Measurements from ENCODE around the gene VASN.

VASN gene

DNA sequence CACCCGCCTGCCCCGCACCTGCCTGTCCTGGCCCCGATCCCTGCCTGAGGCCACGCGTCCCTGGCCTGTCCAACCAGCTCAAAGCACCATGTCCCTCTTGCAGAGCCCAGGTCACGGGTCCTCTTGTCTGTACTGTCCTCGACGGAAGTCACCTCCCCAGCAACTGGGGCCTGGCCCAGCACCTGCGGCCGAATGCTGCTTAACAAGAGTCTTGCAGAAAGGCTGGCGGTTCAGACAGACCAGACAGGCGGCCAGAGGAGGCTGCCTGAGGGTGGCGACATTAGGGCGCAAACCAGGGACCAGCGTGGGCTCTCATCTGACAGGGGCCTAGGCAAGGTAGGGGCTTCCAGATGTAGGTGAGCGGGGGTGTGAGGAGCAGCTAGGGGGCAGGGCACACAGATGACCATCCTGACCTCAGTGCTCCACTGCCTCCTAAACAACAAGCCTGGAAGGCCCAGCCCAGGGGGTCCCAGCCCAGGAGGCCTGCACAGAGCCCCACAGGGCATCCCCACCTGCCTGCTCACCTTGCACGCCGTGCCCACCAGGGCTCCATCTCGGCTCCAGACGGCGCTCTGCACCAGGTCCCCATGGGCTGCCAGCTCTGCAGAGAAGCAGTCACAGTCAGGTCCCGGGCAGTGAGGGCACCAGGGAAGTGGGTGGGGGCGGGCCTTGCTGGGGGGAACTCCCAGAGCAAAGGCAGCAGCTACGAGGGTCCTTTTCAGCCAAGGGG is 33.5 kb downstream of the VASN start:
- DNase-seq = no peak

DNA sequence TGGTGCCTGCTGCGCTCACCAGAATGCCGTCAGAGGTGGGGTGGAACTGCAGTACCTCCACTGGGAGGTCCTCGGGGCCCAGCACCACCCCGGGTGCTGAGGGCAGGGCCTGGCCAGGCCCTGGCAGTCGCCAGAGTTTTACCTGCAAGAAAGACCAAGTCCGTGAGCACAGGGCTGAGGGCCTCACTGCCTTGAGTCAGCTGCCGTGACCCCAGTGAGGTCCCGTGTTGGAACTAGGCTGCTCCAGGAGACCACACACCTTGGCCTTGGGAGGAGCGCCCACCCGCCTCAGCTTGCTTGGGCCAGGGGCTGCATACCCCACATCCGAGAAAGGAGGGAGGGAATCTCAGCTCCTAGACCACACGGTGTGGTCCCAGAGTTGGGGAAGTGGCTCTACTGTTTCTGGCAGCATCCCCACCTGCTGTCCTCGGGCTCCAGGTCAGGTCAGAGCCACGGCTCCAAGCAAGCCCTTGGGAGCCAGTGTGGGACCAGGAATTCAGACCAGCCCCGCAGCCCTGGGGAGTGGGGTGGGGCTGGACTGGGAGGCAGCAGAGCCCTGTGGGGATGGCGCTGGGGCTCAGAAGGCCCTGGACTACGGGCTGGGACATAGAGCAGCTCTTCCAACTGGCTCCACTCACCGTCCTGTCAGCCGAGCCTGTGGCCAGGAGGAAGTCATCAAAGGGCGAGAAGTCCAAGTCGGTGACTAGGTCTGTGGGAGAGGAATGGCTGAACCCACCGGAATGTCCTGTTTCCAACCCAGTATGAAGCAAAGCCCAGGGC is 36.1 kb downstream of the VASN start:
- no peak for DNase-seq

DNA sequence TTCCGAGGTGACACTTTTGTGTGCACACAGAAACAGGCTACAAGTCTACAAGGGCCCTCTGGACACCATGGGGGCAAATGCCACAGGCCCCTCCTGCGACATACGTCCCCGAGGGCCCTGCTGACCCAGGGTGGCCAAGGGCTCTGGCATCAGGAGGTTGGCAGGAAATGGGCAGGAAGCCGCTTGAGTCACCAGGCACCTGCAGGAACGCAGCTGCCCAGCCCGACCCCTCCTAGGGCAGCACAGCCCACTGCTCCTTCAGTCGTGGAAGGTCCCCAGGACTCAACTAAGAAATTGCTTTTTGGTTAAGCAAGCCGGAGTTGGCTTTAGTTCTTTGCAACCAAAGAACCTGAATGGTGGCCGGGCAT is 36.7 kb downstream of the VASN start:
- no peak for DNase-seq

DNA sequence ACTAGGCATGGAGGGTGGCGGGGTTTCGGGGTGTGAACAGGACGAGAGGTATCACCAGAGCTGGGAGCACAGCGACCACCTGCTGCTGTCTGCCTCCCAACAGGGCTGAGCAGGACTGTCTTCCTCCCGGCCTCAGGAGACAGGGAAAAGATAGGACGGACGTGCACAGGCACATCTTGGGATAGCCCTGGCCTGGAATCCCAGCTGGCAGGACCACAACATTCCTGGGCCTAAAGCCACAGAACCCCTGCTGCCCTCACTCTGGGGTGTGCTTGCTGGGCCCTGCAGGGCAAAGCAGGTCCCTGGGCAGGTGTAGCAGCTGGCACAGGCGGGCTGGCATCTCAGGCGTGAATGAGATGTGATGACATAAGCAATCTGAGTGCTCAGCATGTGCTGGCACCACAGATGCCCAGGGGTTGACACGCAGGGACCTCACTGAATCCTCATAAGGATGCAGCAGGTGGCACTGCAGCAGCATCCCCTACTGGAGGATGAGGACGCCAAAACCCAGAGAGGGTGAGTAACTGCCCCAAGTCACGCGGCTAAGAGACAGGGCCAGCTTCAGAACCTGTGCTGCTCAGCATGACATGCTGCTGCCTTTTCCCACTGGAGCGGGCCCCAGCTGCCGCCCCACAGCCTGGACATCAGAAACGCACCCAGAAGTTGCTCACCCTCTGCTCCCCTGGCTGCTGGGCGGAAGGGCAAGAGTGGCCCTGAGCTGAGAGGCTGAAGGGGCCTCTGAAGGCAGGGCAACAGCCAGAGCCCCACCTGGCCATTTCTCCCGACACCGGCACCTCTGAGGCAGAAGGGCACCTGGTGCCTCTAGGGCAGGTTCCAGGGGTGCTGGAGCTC is 37.7 kb downstream of the VASN start:
- no peak for DNase-seq

DNA sequence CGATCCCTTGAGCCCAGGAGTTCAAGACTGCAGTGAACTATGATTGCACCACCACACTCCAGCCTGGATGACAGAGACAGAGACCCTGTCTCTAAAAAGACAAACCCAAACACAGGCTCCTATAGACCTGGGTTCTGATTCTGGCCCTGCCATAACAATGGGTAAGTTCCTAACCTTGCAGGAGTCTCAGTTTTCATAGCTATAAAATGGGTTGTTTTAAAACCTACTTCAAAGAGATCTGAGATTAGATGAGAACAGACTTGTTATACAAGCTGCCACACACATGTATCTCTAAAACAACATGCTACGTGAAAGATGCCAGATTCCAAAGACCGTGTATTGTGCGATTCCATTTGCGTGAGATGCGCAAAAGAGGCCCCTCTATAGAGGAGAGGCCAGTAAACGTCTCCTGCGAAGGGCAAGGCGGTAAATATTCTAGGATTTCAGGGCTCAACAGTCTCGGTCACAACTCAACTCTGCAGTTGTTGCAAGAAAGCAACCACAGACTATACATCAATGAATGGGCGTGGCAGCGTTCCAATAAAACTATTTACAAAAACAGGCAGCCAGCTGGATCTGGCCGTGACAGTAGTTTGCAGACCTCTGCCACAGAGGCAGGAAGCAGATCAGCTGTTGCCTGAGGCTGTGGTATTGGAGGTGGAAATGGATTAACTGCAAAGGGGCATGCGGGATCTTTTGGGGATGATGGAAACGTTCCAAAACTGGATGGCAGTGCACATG is 38.9 kb downstream of the VASN start:
- peak; percentile 55 for DNase-seq

DNA sequence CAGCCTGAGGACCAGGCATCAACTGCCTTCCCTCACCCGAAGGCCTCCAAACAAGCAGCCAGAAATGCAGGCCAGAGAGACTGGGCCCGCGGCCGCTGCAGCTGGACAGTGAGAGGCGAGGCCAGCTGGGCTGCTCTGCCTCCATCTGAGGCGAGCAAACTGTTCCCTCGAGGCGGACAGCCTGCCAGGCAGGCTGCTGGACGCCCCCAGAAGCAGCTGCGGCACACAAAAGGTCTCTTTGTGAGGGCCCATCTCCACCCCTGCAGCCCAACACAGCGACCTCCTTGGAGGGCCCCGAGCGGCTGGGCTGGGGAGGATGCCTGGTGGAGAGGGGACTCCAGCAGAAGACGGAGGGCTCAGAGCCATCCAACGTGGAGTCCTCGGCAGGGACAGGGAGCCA is 40.0 kb downstream of the VASN start:
- DNase-seq = no peak

DNA sequence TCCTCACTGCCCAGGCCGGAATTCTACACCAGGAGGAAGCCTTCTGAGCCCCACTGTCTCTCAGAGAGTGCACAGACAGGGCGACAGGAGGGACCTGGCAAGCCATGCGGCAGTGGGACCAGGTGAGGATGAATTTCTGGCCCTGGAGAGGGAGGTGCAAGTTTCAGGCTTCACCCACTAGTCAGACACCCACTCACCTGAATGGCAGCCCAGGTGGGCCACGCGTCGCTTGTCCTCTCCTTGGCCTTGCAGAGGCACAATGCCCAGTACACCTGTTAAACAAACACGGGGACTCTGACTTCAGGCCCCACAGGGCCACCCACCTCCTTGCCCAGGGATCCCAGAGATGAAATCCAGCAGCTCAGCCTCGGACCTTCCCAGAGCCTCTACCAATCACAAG is 40.5 kb downstream of the VASN start:
- DNase-seq = no peak

DNA sequence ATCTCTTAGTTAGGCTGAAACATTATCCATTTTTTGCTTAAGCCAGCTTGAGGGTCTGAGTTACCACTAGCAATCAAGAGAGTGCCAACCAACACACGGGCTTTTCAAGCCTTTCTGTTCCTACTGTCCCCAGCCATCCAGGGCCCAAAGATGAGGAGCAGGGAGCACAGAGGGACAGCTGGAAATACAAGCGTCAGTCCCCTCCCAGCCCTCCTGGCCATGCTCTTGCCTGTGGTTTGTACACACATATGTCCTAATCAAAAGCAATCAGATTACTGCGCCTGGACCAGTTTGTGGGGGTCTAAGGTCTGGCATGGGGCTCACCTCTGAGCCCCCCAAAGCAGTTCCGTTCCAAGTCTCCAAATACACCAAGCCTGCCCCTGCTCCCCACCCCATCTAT is 41.2 kb downstream of the VASN start:
- no peak for DNase-seq

DNA sequence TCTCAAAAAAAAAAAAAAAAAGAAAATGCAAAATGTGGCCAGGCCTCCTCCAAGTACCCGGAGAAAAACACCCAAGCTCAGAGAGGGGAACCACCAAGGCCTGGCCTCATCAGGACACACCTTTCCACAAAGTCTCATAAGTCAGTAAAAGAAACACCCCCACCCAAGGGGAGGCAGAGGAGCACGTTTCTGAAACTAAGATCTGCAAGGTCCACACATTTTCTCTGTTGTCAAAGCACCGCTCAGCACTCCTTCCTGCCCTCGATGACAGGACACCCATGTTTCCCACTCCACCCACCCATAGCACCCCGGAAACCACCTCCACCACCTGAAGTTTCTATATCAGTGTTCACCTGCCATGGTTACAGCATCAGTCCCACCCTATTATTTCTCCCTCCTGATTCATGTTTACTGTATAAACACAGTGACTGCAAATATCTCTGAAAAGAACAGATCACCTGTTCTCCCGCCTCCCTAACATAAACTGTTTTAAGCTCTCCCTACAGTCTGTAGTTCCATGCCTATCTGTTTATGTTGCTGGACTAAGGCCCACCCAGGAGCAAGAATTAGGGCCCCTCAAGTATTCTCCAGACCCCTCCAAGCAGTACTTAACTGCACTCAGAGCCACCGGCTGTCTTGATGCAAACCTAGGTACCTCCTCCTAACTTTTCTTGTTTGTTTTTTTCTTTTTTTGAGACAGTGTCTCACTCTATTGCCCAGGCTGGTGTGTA is 42.7 kb downstream of the VASN start:
- no peak for DNase-seq

DNA sequence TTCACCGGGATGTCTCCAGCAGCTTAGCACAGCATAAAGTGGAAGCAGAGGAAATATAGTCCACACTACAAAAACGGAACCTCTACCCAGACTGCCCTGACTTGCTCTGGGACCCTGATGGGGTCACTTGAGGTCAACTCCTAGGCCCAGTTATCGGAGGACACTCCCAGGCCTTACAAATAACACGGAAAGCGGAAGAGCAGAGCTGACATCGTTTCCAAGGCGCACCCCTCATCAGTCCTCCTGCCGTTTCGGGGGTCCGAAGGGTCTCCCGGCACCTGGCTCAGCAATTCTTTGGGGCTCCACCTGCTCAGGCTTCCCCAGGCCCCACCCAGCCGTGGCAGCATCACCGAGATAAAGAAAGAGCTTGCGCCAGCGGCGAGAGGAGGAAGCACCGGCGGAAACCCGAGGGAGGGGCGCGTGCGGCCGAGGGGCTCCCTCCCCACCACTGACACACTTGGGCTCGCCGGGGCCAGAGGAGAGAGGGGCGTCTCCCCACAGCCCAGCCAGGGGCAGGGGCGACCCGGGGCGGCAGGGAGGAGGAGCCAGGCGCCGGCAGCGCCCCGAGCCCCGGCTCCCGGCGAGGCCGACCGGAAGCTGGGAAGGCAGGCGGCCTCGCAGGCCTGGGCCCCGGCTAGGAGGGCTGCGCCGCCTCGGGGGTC is 44.0 kb downstream of the VASN start:
- DNase-seq = no peak

DNA sequence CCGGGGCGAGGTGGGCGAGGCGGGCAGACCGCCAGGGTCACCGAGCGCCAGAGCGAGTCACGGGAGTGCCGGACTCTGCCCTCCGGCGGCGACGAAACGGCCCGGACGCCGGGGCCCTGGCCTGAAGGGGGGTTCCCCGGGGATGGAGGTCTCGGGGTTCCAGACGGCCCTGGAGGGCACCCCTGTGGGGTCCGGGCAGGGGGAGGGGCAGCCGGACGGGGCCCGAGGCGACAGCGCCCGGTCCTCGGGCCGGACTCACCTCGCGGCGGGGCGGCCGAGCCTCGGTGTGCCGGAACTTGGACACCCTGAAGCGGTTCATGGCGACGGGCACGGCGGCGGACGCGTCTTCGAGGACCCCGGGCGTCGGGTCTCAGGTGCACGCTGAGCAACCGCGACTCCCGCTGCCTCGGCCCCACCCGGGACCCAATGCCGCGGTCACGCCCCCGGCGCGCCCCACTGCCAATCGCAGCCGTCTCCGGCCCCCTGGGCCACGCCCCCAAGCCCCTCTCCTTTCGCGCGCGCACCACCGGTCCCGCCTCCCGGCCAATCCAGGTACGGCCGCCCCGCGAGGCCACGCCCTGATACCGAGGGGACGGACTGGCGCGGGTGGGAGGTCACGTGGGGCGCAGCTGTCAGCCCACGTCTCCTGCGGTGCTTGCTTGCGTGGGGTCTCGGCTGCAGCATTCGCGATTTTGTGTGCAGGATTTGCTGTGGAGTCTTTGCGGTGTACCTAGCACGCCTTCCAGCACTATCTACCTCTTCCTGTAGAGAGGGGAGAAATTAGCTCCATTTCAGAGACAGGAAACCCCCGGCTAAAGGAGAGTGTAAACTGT is 44.8 kb downstream of the VASN start, which contains the start of gene CORO7:
Gene CORO7 (minus strand): TSS at position 397 of the 833 bp plus-strand sequence. CDS start 78 bp downstream, at position 319.
- DNase-seq = peak; percentile 58

DNA sequence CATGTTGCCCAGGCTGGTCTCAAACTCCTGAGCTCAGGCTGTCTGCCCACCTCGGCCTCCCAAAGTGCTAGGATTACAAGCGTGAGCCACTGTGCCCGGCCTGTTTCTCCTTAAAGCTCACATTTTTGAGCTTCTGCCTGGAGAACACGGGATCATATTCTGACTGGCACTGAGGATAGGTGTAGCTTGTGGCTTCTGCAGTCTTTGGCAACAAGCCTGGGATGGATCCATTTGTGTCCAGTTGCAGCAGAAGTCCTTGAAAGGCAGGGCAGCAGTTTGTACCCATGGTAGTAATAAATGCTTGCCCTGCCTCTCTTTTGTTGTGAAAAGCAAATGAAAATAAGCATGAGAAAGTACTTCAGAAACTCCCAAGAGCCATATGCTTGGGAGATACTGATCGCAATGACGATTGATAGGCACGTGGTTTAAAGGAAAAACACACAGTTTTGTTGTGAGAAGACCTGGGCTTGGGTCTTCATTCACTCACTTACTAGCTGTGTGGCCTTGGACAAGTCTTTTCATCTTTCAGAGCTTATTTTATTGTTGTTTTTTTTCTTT is 47.8 kb downstream of the VASN start:
- DNase-seq = no peak

DNA sequence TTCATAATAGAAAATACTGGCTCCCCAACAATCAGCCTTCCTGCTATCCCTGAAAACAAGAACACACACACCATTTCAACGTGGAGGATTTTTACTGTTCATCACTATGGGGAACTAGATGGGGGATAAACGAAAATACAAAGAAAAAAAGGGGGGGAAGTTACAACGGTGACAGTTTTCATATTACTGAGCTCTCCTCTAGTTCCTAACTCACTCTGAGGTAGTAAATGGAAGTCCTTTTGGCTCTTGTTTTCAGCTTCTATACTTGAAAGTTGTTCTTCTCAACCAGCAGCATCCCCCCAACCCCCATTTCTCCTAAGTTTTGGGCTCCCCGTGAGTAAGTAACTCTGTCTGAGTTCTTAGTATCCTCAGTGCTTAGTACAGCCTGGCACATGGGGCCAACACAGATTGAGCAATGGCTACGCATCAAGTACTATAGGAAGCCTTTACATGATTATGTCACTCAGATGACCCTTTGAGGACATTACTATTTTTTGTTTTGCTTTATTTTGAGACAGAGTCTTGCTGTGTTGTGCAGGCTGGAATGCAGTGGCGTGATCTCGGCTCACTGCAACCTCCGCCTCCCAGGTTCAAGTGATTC is 49.0 kb downstream of the VASN start:
- DNase-seq = no peak

DNA sequence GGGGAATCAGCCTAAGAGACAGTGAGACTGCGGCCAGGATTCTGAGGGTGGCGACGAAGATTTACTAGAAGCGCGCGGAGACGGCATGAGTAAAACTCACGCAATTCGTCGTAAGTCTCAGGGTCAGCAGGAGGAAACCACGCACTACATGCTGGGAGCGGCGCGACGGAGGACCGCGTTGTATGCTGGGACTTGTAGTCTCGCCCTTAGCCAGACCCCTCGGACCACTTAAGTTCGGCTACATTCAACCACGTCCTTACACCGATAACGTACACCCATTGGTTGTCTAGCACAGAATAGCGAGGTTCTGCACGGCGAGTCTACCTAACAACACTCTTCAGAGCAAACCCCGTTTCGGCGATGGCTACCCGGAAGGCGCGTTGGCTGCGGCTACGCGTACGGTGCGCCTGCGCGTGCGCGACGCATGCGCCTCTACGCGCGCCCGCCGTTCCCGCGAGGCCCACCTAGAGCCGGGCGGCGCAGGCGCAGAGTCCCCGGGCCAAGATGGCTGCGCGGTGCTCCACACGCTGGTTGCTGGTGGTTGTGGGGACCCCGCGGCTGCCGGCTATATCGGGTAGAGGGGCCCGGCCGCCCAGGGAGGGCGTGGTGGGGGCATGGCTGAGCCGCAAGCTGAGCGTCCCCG is 53.9 kb downstream of the VASN start, which contains the start of gene DNAJA3:
Gene DNAJA3 (plus strand): TSS at position 491 of the 643 bp plus-strand sequence. CDS start 14 bp downstream, at position 505.
- peak; percentile 79 for DNase-seq

DNA sequence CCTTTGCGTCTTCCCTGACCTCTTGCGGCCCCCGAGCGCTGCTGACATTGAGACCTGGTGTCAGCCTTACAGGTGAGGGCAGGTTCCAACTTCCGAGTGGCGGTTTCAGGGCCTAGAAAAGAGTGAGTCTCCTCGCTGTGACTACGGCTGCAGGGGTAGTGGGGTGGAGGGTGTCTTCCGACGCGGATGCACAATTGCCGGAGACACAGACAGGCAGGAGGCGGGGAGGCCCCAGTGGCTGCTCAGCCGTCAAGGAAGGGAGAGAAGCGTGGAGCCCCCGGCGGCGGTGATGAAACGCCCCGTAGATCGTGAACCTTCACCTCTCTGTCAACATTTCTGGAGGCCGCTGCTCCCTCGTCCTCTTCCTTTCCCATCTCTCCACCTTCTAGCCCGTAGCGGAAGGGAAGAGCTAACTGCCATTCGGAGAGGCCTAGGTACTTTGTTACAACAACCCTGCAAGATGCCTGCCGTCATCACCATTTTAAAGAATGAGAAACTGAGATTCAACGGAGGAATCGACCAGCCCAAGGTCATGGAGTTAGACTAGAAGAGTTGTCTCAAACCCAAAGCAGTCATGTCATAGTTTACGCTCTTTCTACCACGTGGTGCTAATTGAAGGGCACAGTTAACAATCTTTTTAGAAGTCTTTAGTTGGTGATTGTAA is 54.5 kb downstream of the VASN start:
- DNase-seq = no peak

DNA sequence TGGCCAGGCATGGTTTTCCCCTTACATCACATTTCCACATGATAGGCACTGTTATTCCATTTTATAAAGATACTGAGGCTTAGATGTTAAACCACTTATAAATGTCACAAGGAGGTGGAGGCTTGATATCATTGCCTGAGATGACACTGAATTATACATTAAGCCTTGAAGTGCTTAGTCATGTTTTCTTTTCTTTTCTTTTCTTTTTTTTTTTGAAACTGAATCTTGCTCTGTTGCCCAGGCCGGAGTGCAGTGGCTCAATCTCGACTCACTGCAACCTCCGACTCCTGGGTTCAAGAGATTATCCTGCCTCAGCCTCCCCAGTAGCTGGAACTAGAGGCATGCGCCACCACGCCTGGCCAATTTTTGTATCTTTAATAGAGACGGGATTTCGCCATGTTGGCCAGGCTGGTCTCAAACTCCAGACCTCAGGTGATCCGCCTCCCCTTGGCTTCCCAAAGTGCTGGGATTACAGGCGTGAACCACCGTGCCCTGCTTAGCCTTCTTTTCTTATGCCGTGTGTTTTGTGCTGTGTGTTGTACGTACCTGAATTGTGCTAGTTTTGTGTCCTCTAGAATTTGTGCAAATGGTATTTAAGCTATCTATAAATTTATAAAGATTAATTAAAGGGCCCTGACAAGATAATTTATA is 55.2 kb downstream of the VASN start:
- DNase-seq = no peak

DNA sequence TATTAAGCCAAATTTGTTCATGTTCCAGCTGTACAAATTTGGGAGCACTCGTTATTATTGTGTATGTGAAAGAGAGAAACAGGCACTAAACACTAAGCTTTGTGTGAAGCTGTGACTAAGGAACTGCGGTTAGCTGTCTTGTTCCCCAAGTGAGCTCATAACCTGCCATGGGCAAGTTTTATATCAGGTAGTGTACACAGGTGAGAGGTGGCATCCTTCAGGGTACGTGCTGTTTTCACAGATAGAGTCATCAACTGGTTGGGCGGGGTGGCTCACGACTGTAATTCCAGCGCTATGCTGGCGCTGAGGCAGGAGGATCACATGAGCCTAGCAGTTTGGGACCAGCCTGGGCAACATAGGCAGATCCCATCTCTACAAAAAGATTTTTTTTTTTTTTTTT is 56.9 kb downstream of the VASN start:
- DNase-seq = no peak

DNA sequence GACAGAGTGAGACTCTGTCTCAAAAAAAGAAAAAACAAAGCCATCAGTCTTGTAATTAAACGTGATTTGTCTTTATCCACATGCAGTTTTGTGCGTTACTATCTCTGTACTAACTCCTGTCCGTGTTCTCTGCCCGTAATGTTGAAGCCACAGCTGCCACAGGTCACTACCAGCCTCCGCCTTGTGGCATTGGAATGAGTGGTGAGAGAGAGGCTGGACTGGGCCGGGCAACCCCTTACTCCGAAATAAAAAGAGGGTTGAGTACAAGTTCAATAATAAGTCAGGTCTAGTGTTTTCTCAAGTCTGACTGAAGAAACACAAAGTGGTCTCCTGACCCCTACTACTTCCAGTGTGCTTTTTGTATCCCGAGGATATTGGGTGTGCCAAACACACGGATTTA is 59.4 kb downstream of the VASN start:
- DNase-seq = no peak

All from NCI-H2029 treated with DMSO at 0.1 percent for 48 hours (cell line).